Omental fat pad (tissue), 4 donors: ENCODE measurements around the gene UBE2L6. TPM values are rescaled to one million over a fixed set of nuclear protein-coding genes. Genes with fewer than 3 reads are reported as not detected.

Source experiments
- ATAC-seq: fragments of 150-250 bp; one replicate; pipeline ENCODE4 v1.9.1; 2016; ENCODE audit warnings: mild to moderate bottlenecking, moderate library complexity; ENCODE audit not compliant: low FRiP score
- DNase-seq: peaks from one replicate; pipeline ENCODE4 v3.0.0-alpha.2; 2019; ENCODE audit warnings: low spot score
- total RNA-seq, 4 donors: library from RNA; depleted of rRNA; stranded (reverse); fragments of >200 nt; gene quantifications; one replicate each; pipeline ENCODE4 v1.1.0, GENCODE V29; 2016
- TF ChIP-seq, protein P1 (sequence below), 3 donors: fragments of 450-650 bp; IDR thresholded peaks; one replicate each; pipeline ENCODE4 v1.5.1; 2016 to 2017; ENCODE audit warnings: antibody characterized with exemption in 3 of 3, mild to moderate bottlenecking in 3 of 3, moderate library complexity in 2 of 3

UBE2L6 gene
- total RNA-seq, 4 donors from 2014 or later: 46.5 to 104 (median 52.6) TPM

DNA sequence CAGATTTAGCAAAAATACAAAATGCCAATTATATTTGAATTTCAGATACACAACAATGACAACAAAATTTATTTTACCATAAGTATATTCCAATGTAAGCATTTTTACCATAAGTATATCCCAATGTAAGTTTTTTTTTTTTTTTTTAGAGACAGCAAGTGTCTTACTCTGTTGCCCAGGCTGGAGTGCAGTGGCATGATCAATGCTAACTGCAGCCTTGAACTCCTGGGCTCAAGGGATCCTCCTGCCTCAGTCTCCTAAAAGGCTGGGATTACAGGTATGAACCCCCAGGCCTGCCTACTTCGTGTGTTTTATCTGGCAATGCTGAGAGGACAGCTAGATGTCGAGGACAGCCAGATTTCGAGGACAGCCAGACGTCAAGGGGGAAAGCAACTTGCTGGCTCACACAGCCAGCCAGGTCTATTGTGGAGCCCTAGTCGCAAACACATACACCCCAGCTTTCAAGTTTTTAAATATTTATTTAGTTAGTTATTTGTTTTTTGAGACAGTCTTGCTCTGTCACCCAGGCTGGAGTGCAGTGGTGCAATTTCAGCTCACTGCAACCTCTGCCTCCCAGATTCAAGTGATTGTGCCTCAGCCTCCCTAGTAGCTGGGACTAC is 28.9 kb upstream of the UBE2L6 start:
- ATAC-seq (no peak), DNase-seq (no peak)
- TF ChIP-seq, protein P1, sequence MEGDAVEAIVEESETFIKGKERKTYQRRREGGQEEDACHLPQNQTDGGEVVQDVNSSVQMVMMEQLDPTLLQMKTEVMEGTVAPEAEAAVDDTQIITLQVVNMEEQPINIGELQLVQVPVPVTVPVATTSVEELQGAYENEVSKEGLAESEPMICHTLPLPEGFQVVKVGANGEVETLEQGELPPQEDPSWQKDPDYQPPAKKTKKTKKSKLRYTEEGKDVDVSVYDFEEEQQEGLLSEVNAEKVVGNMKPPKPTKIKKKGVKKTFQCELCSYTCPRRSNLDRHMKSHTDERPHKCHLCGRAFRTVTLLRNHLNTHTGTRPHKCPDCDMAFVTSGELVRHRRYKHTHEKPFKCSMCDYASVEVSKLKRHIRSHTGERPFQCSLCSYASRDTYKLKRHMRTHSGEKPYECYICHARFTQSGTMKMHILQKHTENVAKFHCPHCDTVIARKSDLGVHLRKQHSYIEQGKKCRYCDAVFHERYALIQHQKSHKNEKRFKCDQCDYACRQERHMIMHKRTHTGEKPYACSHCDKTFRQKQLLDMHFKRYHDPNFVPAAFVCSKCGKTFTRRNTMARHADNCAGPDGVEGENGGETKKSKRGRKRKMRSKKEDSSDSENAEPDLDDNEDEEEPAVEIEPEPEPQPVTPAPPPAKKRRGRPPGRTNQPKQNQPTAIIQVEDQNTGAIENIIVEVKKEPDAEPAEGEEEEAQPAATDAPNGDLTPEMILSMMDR (IDR thresholded peaks at IDR 0.05): no peak

DNA sequence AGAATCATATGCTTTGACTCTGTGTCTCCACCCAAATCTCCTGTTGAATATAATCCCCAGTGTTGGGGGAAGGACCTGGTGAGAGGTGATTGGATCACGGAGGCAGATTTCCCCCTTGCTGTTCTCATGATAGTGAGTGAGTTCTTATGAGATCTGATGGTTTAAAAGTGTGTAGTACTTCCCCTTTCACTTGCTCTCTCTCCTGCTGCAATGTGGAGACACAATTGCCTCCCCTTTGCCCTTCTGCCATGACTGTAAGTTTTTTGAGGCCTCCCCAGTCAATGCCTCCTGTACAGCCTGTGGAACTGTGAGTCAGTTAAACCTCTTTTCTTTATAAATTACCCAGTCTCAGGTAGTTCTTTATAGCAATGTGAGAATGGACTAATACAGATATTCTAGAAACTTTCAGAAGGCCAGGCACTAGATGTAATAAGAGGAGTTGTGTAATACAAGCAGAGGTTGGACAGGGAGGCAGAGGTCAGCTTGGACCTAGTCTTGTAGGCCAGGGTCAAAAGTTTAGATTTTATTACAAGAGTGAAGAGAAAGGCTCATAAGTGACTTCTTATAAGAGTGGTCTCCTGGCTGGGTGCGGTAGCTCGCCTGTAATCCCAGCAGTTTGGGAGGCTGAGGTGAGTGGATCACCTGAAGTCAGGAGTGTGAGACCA is 20.7 kb upstream of the UBE2L6 start:
- TF ChIP-seq, protein P1 (IDR thresholded peaks at IDR 0.05): no peak
- DNase-seq (no peak), ATAC-seq (no peak)

DNA sequence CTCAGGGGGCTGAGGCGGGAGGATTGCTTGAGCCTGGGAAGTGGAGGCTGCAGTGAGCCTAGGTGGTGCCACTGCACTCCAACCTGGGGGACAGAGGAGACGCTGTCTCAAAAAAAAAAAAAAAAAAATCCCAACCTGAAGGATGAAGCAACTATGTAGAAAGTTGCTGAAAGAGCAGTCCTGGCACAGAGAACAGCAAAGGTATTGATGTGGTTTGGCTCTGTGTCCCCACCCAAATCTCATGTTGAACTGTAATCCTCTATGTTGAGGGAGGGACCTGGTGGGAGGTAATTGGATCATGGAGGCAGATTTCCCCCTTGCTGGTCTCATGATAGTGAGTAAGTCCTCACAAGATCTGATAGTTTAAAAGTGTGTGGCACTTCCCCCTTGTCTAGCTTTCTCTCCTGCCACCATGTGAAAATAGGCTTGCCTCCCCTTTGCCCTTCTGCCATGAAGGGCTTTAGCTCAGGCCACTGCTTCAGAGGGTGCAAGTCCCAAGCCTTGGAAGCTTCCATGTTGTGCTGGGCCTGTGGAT is 19.3 kb upstream of the UBE2L6 start:
- ATAC-seq (no peak), DNase-seq (no peak)
- TF ChIP-seq, protein P1 (IDR thresholded peaks at IDR 0.05): no peak

DNA sequence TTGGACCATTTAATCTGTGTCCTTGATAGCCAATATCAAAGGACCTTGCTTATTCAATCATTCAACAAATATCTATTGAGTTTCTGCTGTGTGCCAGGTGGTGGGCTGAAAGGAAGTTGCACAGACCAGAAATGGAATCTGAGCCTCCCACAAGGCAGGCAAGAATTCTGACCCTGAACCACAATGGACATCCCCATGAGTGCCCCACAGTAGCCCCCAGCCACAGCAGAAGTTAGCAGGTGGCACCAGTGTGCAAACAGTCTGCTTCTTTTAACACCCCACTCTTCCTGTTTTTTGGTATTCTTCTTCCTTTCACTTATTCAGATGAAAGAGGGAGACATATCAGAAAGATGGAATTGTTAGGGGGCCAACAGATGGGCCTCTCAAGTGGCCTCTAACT is 17.8 kb upstream of the UBE2L6 start:
- ATAC-seq: no peak
- TF ChIP-seq, protein P1 (IDR thresholded peaks at IDR 0.05): no peak
- no peak for DNase-seq

DNA sequence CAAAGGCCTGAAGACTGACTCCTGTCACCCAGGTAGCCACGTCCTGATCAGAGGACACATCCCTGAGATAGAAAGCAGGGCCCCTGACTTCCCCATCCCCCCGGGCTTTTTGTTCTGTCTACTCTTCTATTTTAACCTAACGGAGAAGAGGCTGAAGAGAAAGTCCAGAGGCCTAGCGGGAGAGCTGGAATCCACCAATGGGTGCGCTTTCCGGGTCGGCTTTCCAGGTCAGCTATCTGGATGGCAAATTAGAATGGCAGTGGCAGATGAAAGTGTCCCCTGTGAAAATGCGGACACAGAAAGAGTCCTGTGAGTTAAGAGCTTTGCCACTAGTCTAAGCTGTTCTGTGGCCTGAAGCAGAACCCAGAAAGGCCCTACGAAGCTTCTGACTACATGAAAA is 16.9 kb upstream of the UBE2L6 start:
- TF ChIP-seq, protein P1 (IDR thresholded peaks at IDR 0.05): no peak
- DNase-seq (no peak), ATAC-seq (no peak)

DNA sequence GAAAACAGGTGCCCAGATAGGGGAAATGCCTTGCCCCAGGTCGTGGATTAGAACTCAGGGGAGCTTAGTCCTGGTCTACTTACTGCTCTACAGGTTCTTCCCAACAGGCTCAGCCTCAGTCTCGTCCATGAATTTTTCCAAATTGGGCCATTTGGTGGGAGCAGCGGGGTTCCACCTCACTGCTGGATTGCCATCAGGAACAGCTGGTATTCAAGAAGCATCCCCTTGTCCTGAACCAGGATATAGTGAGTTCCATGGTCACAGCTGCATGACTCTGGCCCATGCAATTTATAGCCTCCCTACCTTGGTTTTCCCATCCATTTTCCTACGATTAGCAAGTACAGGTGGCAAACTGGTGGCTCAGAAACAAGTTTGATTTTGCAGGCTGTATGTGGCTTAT is 6.6 kb upstream of the UBE2L6 start:
- TF ChIP-seq, protein P1 (IDR thresholded peaks at IDR 0.05): no peak
- no peak for DNase-seq
- ATAC-seq: no peak

DNA sequence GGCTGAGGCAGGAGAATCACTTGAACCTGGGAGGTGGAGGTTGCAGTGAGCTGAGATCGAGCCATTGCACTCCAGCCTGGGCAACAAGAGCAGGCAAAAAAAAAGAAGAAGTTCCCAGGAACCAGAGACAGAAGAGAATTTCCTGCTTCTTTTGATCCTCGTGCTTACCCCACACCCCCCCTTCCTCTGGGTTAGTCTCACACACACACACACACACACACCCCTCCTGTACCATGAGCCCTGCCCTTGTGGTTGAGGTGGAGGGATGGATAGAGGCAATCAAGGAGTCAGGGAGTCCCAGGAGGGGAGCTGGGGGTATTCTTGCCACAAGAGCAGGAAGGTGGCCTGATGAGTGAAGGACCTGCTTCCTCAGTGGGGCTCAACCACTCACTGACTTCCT is 4.1 kb upstream of the UBE2L6 start:
- TF ChIP-seq, protein P1 (IDR thresholded peaks at IDR 0.05): no peak
- ATAC-seq (no peak), DNase-seq (no peak)
